ENCODE data around the gene THYN1. TPM values are rescaled to one million over a fixed set of nuclear protein-coding genes. Genes with fewer than 3 reads are reported as not detected.
A peak's percentile ranks its signal among the peaks of the same experiment; 100 is the strongest.

Gene THYN1
- total RNA-seq (32.2 TPM), polyA plus RNA-seq (ENCODE audit: insufficient read depth, low read depth, low replicate concordance) (74.0 TPM)
- long read RNA-seq, donor 1, transcript THYN1-203 (8 exons, 943 nt) = major isoform, 10 of 27 reads
- long read RNA-seq, donor 1, transcript THYN1-201 (7 exons, 1,299 nt) = minor isoform, 6 of 27 reads
- long read RNA-seq, donor 1, transcript THYN1-204 (8 exons, 893 nt) = major isoform, 10 of 27 reads
- long read RNA-seq, donor 1, partial matches to known transcripts = 0 of 27 reads
- long read RNA-seq, donor 1, other reads (novel, unspliced or antisense) = 0 of 27 reads
- long read RNA-seq, donor 2, transcript THYN1-203 (8 exons, 943 nt) = major isoform, 15 of 39 reads
- long read RNA-seq, donor 2, transcript THYN1-201 (7 exons, 1,299 nt) = minor isoform, 5 of 39 reads
- long read RNA-seq, donor 2, transcript THYN1-204 (8 exons, 893 nt) = minor isoform, 5 of 39 reads
- long read RNA-seq, donor 2, partial matches to known transcripts = 11 of 39 reads
- long read RNA-seq, donor 2, other reads (novel, unspliced or antisense) = 0 of 39 reads
- long read RNA-seq, donor 3, transcript THYN1-201 (7 exons, 1,299 nt) = minor isoform, 8 of 37 reads
- long read RNA-seq, donor 3, transcript THYN1-203 (8 exons, 943 nt) = major isoform, 14 of 37 reads
- long read RNA-seq, donor 3, partial matches to known transcripts = 6 of 37 reads
- long read RNA-seq, donor 3, other reads (novel, unspliced or antisense) = 0 of 37 reads
- long read RNA-seq, donor 4, transcript THYN1-201 (7 exons, 1,299 nt) = minor isoform, 7 of 41 reads
- long read RNA-seq, donor 4, transcript THYN1-204 (8 exons, 893 nt) = major isoform, 11 of 41 reads
- long read RNA-seq, donor 4, transcript THYN1-203 (8 exons, 943 nt) = major isoform, 11 of 41 reads
- long read RNA-seq, donor 4, partial matches to known transcripts = 11 of 41 reads
- long read RNA-seq, donor 4, other reads (novel, unspliced or antisense) = 0 of 41 reads
- long read RNA-seq, donor 5, partial matches to known transcripts = 0 of 3 reads
- long read RNA-seq, donor 5, other reads (novel, unspliced or antisense) = 0 of 3 reads
- long read RNA-seq, donor 6, transcript THYN1-201 (7 exons, 1,299 nt) = minor isoform, 11 of 100 reads
- long read RNA-seq, donor 6, transcript THYN1-203 (8 exons, 943 nt) = major isoform, 38 of 100 reads
- long read RNA-seq, donor 6, transcript THYN1-202 (7 exons, 835 nt) = minor isoform, 5 of 100 reads
- long read RNA-seq, donor 6, transcript THYN1-204 (8 exons, 893 nt) = minor isoform, 25 of 100 reads
- long read RNA-seq, donor 6, partial matches to known transcripts = 16 of 100 reads
- long read RNA-seq, donor 6, other reads (novel, unspliced or antisense) = 0 of 100 reads
- long read RNA-seq, donor 7, transcript THYN1-204 (8 exons, 893 nt) = minor isoform, 6 of 42 reads
- long read RNA-seq, donor 7, transcript THYN1-203 (8 exons, 943 nt) = major isoform, 13 of 42 reads
- long read RNA-seq, donor 7, transcript THYN1-201 (7 exons, 1,299 nt) = minor isoform, 10 of 42 reads
- long read RNA-seq, donor 7, partial matches to known transcripts = 7 of 42 reads
- long read RNA-seq, donor 7, other reads (novel, unspliced or antisense) = 5 of 42 reads
- long read RNA-seq, donor 8, transcript THYN1-203 (8 exons, 943 nt) = major isoform, 19 of 45 reads
- long read RNA-seq, donor 8, transcript THYN1-204 (8 exons, 893 nt) = minor isoform, 11 of 45 reads
- long read RNA-seq, donor 8, partial matches to known transcripts = 7 of 45 reads
- long read RNA-seq, donor 8, other reads (novel, unspliced or antisense) = 0 of 45 reads
- long read RNA-seq, donor 9, partial matches to known transcripts = 0 of 12 reads
- long read RNA-seq, donor 9, other reads (novel, unspliced or antisense) = 0 of 12 reads
- long read RNA-seq, donor 10, transcript THYN1-203 (8 exons, 943 nt) = minor isoform, 8 of 34 reads
- long read RNA-seq, donor 10, transcript THYN1-204 (8 exons, 893 nt) = major isoform, 11 of 34 reads
- long read RNA-seq, donor 10, partial matches to known transcripts = 8 of 34 reads
- long read RNA-seq, donor 10, other reads (novel, unspliced or antisense) = 0 of 34 reads

GRCh38 chr11:134253188-134253993 lies at the start of gene THYN1, which contains the start of gene ACAD8:
TSS of gene THYN1 (minus strand) at chr11:134253352. CDS start at chr11:134252882, 470 bp downstream.
TSS of gene ACAD8 (plus strand) at chr11:134253568. CDS start at chr11:134253601, 33 bp downstream.
- peaks cover 2 to 31% (median 10%) of the 10 kb centered on the region in 3 donors for H3K36me3 ChIP-seq (ENCODE audit: control insufficient read depth in 2 of 3, insufficient read depth in 3 of 3, low read length in 3 of 3)
- intact Hi-C loops (cut with DNase I) = no loop called here
- FAIRE-seq = no peak

GRCh38 chr11:134294664-134295063 lies 41.5 kb upstream of the THYN1 start:
- no peaks in the 10 kb centered on the region for H3K27me3 ChIP-seq (ENCODE audit: control insufficient read depth, insufficient read depth, low read length)
- H3K9ac ChIP-seq (ENCODE audit: low read length in 3 of 3) = no peak overlapping the region
- intact Hi-C loops (cut with DNase I) = no loop called here
- no peak for FAIRE-seq
- DNase-seq = no peak
- no peak overlapping the region for H3K27ac ChIP-seq (ENCODE audit: low read depth in 2 of 2, low read length in 2 of 2)
- H3K9me3 ChIP-seq (ENCODE audit: control insufficient read depth in 2 of 3, insufficient read depth in 1 of 3, low read length in 3 of 3) = no peaks in the 10 kb centered on the region
- H3K4me1 ChIP-seq (ENCODE audit: control insufficient read depth in 2 of 3, insufficient read depth in 2 of 3, low read depth in 1 of 3, low read length in 3 of 3) = no peaks in the 10 kb centered on the region
- H3K36me3 ChIP-seq (ENCODE audit: control insufficient read depth in 2 of 3, insufficient read depth in 3 of 3, low read length in 3 of 3) = no peaks in the 10 kb centered on the region
- H3K4me3 ChIP-seq (ENCODE audit: low read length in 3 of 3) = no peak overlapping the region
- no peak for TF ChIP-seq CTCF (IDR thresholded peaks at IDR 0.05; ENCODE audit: borderline replicate concordance, extremely low read depth, insufficient read depth)

More at GRCh38 chr11:134253188-134253993, at the start of gene THYN1, which contains the start of gene ACAD8:
- Histone ChIP-seq H3K27ac (ENCODE audit: low read depth in 2 of 2, low read length in 2 of 2) (peak within 1 kb of the TSS; percentile 17 to 40), H3K27me3 (ENCODE audit: control insufficient read depth, insufficient read depth, low read length) (no peaks in the 10 kb centered on the region), H3K4me1 (ENCODE audit: control insufficient read depth in 2 of 3, insufficient read depth in 2 of 3, low read depth in 1 of 3, low read length in 3 of 3) (peaks cover 3 to 10% (median 3%) of the 10 kb centered on the region in 3 donors), H3K9ac (ENCODE audit: low read length in 3 of 3) (peak within 1 kb of the TSS; percentile 74 to 98 (median 75)), H3K4me3 (ENCODE audit: low read length in 3 of 3) (peak within 1 kb of the TSS; percentile 98 to 99 (median 99)), H3K9me3 (ENCODE audit: control insufficient read depth in 2 of 3, insufficient read depth in 1 of 3, low read length in 3 of 3) (no peaks in the 10 kb centered on the region)
- no peak for TF ChIP-seq CTCF (IDR thresholded peaks at IDR 0.05; ENCODE audit: borderline replicate concordance, extremely low read depth, insufficient read depth)
- peak; percentile 97 to 99 (median 98) for DNase-seq

Measured in kidney (tissue), 22 donors.